Islet precursor cell (in vitro differentiated cells): Measurements from ENCODE around the gene STAMBPL1.
"Not testable (repeated sequence)": the region's sequence is repeated elsewhere in the genome, so short reads cannot be mapped to it uniquely, and the experiment has no call there.

ENCODE experiments used
- DNase-seq: peaks from one replicate; pipeline ENCODE4 v3.0.0-alpha.2; 2018

Gene STAMBPL1

DNA sequence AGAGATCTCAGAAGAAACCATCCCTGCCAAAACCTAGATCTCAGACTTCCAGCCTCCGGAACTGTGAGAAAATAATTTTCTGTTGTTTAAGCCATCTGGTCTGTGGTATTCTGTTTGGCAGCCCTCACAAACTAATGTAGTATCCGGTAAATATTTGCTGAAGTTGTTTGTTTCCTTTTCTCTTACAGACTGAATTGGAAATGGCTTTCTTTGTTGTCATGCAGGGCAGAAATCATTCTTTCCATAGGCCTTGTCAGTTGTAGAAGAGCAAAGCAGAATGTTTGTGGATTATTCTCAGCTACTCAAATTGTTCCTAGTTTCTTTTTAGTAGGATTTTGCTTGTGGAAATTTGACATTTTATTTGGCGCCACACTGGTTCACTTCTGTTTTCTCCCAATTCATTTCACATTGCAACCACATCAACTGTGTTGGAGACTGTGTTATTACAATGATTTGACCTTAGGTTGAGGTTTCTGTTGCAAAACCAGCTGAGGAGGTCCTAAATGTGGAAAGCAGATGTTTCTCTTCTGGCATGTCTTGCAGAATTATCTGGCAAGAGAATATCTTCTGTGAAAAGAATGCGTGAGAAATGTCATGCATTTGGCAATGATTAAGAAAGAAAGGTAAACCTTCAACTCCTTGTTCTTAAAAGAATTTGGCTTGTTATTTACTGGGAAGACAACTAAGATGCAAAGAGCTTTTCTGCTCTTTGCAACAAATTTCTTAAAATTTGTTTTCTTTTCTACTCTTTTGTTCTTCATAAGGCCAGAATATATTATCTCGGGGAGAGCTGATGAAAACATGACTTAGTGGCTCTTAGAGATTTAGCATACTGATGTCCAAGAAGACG is 46.7 kb downstream of the STAMBPL1 start:
- DNase-seq = no peak

- DNase-seq = no peak
Measured at GRCh38 chr10:88927416-88927690, 47.3 kb downstream of the STAMBPL1 start.

GRCh38 chr10:88928254-88928653 is 48.2 kb downstream of the STAMBPL1 start:
- DNase-seq = no peak

GRCh38 chr10:88931548-88931947 is 51.5 kb downstream of the STAMBPL1 start:
- DNase-seq = no peak

DNA sequence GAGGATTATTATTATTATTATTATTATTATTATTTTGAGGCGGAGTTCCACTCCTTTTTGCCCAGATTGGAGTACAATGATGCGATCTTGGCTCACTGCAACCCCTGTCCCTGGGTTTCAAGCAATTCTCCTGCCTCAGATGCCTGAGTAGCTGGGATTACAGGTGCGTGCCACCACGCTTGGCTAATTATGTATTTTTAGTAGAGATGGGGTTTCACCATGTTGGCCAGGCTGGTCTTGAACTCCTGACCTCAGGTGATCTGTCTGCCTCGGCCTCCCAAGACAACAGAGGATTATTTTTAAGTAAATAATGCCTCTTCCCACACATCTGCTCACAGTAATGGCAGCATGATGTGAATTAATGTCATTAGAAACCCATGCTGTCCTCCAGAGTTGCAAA is 52.0 kb downstream of the STAMBPL1 start:
- DNase-seq = not testable (repeated sequence)

DNA sequence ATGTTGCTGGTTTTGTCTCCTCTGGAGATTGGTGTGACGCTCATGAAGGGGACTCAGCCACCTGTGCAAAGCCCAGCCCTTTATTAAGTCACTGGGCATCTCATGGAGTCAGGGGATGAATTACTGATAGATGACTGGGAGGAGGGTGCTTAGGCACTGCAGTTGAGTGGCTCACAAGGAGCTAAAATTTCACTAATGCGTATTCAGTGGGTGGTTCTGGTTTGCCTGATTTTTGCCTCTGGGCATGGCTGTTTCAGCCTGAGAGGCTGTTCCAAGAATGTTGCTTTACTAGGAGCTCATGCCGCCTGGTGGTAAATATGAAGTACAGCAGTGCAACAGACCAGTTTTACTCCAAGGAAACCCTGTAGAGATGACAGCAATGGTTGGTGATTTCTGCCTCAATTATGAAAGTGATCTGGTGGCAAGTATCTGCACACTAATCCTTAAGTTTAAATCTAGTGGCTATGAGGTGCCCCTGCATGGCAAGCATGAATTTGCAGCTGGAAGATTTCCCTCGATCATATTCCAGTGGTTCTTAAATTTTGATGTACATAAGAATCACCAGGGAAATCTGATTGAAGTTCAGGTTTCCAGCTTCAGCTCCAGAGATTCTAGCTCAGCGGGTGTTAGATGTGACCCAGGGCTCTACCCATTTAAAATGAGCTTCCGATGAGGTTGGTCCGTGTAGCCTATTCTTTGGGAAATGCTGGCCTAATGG is 52.7 kb downstream of the STAMBPL1 start:
- peak; percentile 94 for DNase-seq

DNA sequence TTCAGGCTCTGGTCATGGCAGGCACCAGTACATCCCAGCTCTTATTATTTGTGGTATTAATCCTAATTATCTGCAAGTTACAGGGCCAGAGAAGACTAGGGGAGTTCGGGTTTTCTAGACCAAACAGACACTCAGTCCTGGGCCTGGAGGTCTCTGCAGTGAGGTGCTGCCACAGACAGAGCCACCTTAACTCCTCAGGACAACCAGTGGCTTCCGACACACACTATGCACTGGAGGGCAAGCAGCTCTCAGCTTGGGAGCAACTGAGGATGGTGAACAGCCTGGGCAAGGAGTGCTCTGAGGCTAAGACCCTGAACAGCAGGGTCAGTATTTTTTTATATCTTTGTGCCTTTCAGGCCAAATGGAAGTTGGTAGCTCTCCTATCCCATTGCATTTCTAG is 53.5 kb downstream of the STAMBPL1 start:
- DNase-seq = no peak

DNA sequence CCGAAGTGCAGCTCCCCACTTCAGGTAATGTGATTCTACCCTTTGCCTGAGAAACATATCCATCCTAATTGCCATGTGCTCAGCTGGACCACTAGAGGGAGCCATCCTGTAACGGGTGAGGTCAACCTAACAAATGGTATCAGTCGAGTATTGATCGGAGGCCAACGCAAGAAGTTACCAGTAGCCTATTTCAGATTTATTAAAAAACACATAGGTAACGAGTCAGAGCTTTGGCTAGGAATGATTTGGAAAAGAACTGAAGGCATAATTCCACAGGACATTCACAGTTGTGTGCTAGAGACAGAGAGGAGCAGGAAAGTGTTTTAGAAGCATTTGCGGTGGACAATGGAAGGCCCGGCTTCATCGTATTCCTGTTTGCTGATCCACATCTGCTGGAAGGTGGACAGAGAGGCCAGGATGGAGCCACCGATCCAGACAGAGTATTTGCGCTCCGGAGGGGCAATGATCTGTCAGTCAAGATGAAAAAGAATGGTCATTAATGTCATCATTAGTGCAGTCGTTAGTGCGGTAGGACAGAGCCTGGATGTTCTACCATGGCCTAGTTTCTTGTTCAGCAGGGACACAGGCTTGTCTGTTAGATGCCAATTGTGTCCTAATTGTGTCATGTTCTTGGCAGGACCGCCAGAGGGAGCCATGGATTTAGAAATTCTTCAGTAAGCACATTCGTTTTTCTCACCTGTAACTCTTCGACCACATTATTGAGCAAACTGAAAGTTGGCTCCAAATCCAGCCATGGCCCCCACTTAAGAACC is 55.0 kb downstream of the STAMBPL1 start:
- DNase-seq = peak; percentile 83

DNA sequence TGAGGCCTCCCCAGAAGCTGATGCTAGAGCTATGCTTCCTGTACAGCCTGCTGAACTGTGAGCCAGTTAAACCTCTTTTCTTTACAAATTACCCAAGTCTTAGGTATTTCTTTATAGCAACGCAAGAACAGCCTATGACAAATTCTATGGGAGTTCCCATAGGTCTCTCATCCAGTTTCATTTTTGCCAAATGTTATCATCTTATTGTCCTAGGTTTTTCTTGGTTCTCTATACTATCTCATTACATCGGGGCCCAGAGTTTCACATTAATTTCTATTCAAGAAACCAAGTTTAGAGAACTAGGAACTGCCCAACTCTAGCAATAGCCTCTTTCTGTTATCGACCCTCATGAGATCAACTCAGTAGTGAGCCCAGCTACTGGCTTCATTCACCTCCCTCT is 56.6 kb downstream of the STAMBPL1 start:
- DNase-seq = no peak

GRCh38 chr10:88938039-88938438 is 58.0 kb downstream of the STAMBPL1 start:
- no peak for DNase-seq

DNA sequence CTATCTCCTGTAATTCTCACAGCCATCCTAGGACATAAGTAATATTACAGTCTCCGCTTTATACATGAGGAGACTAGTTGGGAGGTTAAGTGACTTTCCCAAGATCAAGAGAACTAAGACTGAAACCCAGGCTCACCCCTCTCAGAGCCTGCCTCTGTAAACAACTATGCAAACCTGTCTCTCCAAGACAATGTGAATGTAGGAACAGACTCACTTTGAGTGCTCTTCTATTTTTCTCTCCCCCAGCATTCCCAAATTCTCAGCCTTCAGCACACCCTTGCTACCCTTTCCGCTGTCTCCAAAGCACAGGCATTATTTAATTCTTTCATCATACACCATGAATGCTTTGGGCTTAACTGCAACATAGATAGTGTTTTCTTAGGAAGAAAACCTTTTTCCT is 58.9 kb downstream of the STAMBPL1 start:
- no peak for DNase-seq

GRCh38 chr10:88941026-88941425 is 61.0 kb downstream of the STAMBPL1 start:
- no peak for DNase-seq

- DNase-seq = no peak
Measured at GRCh38 chr10:88943778-88944177, 63.7 kb downstream of the STAMBPL1 start.

DNA sequence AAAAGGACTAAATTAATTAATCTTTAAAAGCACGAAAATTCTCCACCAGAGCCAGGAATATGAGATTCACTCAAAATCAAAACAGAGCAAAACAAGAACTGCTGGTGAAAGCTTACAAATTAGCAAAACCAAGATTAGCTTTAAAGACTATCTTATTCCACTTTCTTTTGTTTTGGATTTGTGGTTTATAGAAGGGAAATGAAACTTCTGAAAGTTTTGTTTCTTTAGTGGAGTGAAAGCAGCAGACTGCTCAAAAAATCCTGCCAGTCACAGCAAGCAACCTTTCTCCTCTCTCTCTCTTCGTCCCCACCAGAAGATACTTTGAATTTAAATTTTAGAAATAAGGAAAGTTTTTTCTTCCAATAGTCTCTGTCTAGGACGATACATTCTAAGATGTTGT is 64.8 kb downstream of the STAMBPL1 start:
- DNase-seq = no peak

DNA sequence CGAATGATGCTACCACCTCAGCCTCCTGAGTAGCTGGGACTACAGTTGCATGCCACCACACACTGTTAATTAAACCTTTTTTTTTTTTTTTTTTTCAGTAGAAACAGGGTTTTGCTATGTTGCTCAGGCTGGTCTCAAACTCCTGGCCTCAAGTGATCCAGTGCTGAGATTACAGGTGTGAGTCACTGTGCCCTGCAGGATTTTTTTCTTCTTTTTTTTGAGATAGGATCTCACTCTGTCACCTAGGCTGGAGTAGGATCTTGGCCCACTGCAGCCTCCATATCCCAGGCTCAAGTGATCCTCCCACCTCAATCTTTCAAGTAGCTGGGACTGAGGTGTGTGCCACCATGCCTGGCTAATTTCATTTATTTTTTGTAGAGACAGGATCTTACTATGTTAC is 66.2 kb downstream of the STAMBPL1 start:
- peak; percentile 60 for DNase-seq

GRCh38 chr10:88946965-88947590 is 67.0 kb downstream of the STAMBPL1 start:
- DNase-seq = no peak

DNA sequence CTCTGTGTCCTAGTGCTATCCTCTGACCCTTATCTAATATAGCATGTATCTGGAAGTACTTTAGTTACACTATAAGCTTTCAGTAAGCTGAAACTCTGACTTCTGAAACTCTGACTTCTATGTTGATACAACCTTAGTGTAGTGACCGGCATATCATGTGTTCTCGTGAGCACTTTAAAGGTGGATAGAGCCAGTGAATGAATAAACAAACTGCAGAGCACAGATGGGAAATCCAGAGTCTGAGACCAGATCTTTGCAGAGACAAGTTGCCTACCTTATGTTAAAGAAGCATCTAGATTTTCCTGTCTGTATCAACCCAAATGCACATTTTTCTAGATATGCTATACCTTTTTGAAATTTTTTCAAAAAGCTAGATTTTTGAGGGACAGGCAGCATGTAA is 69.0 kb downstream of the STAMBPL1 start:
- DNase-seq = no peak

DNA sequence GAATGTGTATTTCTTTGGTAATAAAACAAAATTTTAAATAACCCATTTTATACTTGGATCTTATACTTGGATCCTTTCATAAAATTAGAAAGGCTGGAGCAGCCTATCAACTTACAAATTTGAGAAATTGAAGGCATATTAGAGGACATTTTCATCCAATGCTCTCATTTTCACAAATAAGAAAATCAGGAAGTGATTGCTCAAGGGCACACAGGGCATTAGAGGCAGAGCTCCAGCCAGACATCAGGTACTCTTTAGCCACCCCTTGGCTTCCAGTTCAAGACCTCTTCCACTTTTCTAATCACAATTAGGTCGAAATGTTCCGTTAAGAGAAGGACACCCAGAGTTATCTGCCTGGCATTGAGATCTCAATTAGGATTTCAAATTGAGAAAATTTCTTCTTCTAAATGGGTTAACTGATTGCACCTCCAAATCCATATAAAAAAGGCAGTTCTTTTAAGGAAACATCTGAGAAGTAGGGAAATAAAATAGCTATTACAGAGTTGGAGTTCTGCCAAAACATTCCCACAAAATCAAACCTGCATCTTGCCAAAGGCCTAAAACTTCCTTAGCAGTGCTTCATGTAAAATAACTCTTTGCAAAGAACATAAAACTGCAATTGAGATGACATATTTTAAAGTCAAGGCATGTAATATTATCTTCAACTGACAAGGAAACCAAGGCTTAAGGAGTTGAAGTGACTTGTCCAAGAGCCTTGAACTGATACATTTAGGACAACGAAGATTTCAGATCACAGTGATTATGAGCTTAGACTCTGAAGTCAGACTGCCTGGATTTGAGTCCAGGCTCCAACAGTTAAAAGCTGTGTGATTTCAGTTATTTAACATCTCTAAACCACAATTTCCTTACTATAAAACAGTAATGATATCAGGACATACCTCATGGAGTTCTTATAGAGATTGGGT is 70.1 kb downstream of the STAMBPL1 start:
- no peak for DNase-seq

DNA sequence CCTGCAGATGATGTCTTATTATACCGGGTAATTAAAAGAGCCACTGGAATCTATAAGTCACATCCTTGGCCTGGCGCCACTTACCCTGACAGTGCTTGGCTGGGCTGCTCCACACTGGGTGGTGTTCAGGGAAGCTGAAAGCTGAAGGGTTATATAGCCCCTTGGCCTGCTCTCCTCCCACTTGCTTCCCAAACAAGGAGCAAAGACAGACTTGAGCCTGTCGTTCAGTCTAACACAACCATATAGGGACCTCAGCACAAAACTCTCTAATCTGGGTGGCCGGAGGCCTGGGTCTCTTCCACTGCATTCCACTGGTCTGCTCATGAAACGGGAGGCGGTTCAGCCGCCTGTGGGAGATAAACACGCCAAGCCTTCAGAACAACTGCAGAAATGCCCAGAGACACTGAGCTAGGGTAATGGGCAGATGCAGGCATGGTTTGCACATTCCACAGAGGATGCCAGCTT is 72.6 kb downstream of the STAMBPL1 start, which contains the start of gene ACTA2:
TSS of gene ACTA2 (minus strand) at position 127 of the 465 bp plus-strand sequence. CDS start 3,843 bp downstream, outside the sequence.
- DNase-seq = peak; percentile 70

DNA sequence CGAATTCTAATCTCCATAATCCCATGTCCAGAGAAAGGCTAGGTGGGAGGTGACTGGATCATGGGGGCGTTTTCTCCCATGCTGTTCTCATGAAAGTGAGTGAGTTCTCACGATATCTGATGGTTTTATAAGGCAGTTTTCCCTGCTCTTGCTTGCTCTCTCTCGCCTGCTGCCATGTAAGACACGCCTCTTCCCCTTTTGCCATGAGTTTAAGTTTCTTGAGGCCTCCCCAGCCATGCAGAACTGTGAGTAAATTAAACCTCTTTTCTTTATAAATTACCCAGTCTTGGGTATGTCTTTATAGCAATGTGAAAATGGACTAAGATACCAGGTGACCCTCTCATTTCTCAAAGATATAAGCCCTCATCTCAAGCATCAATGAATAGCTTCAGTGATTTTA is 73.6 kb downstream of the STAMBPL1 start:
- DNase-seq = no peak

DNA sequence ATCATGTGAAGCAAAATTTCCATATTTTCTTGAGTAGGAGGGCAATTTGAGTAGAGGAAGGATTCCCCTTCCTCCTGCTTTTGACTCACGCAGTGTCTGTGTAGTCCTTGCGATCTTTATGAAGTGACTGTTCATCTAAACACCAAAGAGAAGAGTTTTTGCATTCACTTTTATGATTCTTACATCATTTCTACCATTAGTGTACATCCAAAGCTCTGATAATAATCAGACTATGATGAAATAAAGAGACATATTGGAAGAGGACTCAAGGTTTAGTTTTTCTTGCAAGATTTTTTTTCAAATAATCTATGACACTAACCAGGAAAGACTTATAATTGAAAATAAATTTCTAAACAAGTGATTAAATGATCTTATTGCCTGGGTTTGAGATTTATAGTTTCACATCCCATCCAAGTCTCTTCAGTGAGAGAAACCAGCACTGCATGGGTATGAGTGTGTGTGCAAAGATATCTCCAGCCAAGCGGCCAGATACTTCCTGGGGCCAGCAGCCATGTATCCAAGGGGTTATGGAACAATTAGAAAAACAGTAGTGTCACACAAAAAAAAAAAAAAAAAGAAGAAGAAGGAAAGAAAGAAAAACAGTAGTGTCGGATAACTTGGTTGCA is 74.5 kb downstream of the STAMBPL1 start:
- no peak for DNase-seq
